Body of pancreas (tissue), 4 donors: ENCODE measurements around the gene TTI1.

Experiments used
- CTCF ChIP-seq, 7 experiments: fragments of 450-650 bp in 4 of 7; fragments of 200-600 bp in 3 of 7; sonication (generic) in 3 of 7; IDR thresholded peaks; one replicate each; pipeline ENCODE4 v1.5.1; 2016 to 2019; ENCODE audit warnings: antibody characterized with exemption in 7 of 7
- POLR2A ChIP-seq, 3 donors: fragments of 450-650 bp; IDR thresholded peaks; one replicate each; pipeline ENCODE4 v1.6.1; 2016; ENCODE audit warnings: antibody characterized with exemption in 3 of 3, mild to moderate bottlenecking in 2 of 3

GRCh38 chr20:37983286-37983685, 50.0 kb downstream of the TTI1 start:
- no peak for TF ChIP-seq CTCF (IDR thresholded peaks at IDR 0.05)
- TF ChIP-seq POLR2A (IDR thresholded peaks at IDR 0.05): no peak
